ENCODE results near the gene TXNDC5. TPM values are rescaled to one million over a fixed set of nuclear protein-coding genes. Genes with fewer than 3 reads are reported as not detected.

Gene TXNDC5
- total and polyA plus RNA-seq, 9 of the 15 experiments (the other 6 are each of a cell fraction or from before 2014, with no cell fraction given) = 33.9 to 156 (median 137) TPM

GRCh38 chr6:7919871-7920270 lies 9.3 kb upstream of the TXNDC5 start (continued):
- 0 out of 2 replicates have a peak, but pooled peaks have one; percentile 67 for TF ChIP-seq THRB (CRISPR knock-in tag; conservative IDR thresholded peaks at IDR 0.05)
- TF ChIP-seq ARID1B (IDR thresholded peaks at IDR 0.05) = peak; percentile 70
- TF ChIP-seq PBX2 (CRISPR knock-in tag; IDR thresholded peaks at IDR 0.05; ENCODE audit: low read depth) = no peak
- peak; percentile 41; the same call in 1 of the 2 replicates for TF ChIP-seq PBX2 (tag; conservative IDR thresholded peaks at IDR 0.05; ENCODE audit: low read depth)
- no peak for TF ChIP-seq IRF9 (tag; IDR thresholded peaks at IDR 0.05)
- no peak for TF ChIP-seq ZNF224 (CRISPR knock-in tag; IDR thresholded peaks at IDR 0.05)
- TF ChIP-seq ZNF699 (CRISPR knock-in tag; IDR thresholded peaks at IDR 0.05; ENCODE audit: insufficient replicate concordance) = no peak
- no peak for TF ChIP-seq TCF15 (CRISPR knock-in tag; IDR thresholded peaks at IDR 0.05)
- TF ChIP-seq NCOA4 (IDR thresholded peaks at IDR 0.05; ENCODE audit: partially characterized antibody) = no peak
- no peak for TF ChIP-seq ZKSCAN8 (CRISPR knock-in tag; IDR thresholded peaks at IDR 0.05)
- no peak for TF ChIP-seq MBD1 (CRISPR knock-in tag; IDR thresholded peaks at IDR 0.05)
- no peak for TF ChIP-seq ETV1 (tag; conservative IDR thresholded peaks at IDR 0.05; ENCODE audit: low read depth)
- no peak for TF ChIP-seq ID3 (CRISPR knock-in tag; IDR thresholded peaks at IDR 0.05)
- TF ChIP-seq ID3 (tag; IDR thresholded peaks at IDR 0.05) = no peak
- TF ChIP-seq JUND (IDR thresholded peaks at IDR 0.05; ENCODE audit: borderline replicate concordance, low read depth, low read length) = peak; percentile 83
- peak; percentile 63; the same call in 1 of the 3 replicates for TF ChIP-seq JUND (tag; IDR thresholded peaks at IDR 0.05; ENCODE audit: borderline replicate concordance, low read depth, low read length)
- TF ChIP-seq CREM (IDR thresholded peaks at IDR 0.05; ENCODE audit: low read depth) = no peak; the same call in 1 of the 2 replicates
- no peak for TF ChIP-seq U2AF1 (optimal IDR thresholded peaks at IDR 0.05; ENCODE audit: low read depth, low read length)
- TF ChIP-seq NEUROD1 (IDR thresholded peaks at IDR 0.05; ENCODE audit: borderline replicate concordance, low read depth, low read length, partially characterized antibody) = no peak
- TF ChIP-seq HES1 (IDR thresholded peaks at IDR 0.05; ENCODE audit: low read depth) = no peak
